IPS-18c (cell line): ENCODE measurements around the gene CR1L.
A peak's percentile ranks its signal among the peaks of the same experiment; 100 is the strongest.
"Not testable (repeated sequence)": the region's sequence is repeated elsewhere in the genome, so short reads cannot be mapped to it uniquely, and the experiment has no call there.

Experiments used
- H3K4me3 ChIP-seq: 2 replicates; pipeline ENCODE4 v1.7.0; 2013; ENCODE audit warnings: low read depth, mild to moderate bottlenecking, low read length, moderate library complexity; ENCODE audit not compliant: insufficient read depth
- H3K9me3 ChIP-seq: one replicate; pipeline ENCODE4 v1.6.1; 2013; ENCODE audit warnings: mild to moderate bottlenecking, low read length, moderate library complexity; ENCODE audit not compliant: control insufficient read depth, insufficient read depth

The CR1L gene

DNA sequence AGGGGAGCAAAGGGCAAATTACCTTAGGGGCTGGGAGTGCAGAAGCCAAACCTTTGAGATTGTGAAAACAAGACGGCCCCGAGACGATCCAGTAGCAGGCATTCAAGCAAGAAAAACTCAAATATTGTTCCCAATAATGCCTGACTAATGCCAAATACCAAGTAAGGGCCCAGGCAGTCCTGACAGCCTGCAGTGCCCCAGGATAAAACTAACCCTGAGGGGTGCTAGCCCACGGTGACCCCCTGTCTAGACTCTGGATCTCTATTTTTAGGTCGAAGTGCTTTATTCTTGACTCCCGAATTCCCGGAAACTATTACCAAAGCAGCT, 106.5 kb downstream of the CR1L start:
- H3K9me3 ChIP-seq: not testable (repeated sequence)
- H3K4me3 ChIP-seq: peak overlapping the region; percentile 99

DNA sequence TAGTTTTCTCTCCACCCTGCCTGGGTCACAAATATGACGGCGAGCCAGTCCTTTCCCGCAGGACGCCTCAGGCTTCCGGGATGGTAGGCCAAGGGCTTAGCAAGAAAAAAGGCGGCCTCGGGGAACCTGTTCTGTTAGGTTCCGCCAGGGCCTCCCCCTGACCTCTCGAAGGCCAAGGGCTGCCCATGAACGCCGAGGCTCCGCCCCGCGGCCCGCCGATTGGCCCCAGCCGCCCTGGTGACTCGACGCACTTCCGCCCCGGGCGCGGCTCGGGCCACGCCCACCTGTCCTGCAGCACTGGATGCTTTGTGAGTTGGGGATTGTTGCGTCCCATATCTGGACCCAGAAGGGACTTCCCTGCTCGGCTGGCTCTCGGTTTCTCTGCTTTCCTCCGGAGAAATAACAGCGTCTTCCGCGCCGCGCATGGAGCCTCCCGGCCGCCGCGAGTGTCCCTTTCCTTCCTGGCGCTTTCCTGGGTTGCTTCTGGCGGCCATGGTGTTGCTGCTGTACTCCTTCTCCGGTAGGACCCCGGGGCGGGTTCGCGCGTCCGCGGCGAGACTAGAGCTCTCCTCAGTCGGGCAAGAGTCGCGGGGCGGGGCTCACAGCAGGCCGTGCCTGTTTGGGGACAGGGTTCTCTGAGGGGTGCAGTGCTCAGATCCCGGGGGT, 107.0 kb downstream of the CR1L start, which contains the start of gene CD46:
Gene CD46, plus strand, starts transcription at position 265 of the 666 bp plus-strand sequence. Its CDS starts 159 bp downstream, at position 424.
- Histone ChIP-seq H3K4me3 (peak within 1 kb of the TSS; percentile 99), H3K9me3 (peaks cover 3% of the 10 kb centered on the region)

DNA sequence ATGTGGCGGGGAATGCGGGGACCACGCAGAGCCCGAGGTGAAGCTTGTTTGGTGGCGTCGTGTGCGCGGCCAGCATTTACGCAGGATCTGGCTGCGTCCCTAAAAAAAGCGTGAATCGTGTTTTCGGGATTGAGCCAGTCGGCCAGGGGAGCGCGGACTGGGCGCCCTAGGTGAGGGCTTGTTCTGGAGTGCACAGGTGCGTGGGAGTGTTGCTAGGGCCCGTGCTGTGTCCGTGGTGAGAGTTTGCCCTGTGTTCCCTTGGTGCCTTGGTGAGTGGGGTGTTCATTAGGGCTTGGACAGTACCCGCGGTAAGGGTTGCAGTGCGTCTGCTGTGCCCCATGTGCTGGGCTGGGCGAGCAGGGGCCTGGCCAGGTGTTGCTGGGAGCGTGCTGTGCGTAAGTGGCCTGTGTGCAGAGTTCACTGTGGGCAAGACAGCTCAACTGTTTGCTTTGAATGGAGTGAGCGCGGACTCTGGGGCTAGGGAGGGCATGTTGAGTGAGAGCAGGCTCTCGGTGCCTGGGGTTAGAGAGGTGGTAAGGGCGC, 107.6 kb downstream of the CR1L start:
- peak overlapping the region; percentile 99 for H3K4me3 ChIP-seq
- H3K9me3 ChIP-seq: peaks cover 3% of the 10 kb centered on the region

DNA sequence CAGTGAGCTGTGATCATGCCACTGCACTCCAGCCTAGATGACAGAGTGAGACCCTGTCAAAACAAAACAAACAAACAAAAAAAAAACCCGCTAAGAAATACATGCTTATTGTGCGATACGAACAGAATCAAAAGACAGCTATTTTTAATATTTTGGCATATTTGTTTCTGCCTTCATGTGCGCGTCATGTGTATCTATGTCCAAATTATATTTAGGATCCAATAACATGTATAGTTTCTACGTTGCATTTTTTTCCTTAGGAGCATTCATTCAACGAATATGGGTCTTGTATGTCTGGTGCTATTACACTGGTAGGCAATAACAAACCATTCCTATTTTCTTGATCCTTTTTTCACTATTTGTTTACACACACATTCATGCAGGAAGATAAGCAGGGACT, 108.7 kb downstream of the CR1L start:
- Histone ChIP-seq H3K4me3 (no peak overlapping the region), H3K9me3 (peaks cover 3% of the 10 kb centered on the region)

DNA sequence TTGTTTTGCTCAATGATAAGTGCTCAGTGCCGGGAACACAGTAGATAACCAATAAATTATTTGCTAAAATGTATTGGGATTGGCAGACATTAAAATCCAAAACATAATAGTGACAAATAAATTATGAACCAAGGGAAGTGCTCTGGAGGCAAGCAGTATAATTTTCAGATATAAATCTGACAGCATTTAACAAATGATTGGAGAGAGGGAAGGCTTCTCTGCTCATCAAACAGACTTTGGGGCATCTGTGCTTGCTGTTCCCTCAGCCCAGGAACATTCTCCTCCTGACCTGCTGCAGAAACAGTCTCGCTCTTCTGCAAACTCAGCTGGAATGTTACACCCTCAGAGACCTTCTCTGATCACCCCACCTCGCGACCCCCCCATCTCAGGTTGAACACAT, 109.1 kb downstream of the CR1L start:
- H3K9me3 ChIP-seq: peaks cover 3% of the 10 kb centered on the region
- H3K4me3 ChIP-seq: no peak overlapping the region; the same call in none of the 2 replicates

DNA sequence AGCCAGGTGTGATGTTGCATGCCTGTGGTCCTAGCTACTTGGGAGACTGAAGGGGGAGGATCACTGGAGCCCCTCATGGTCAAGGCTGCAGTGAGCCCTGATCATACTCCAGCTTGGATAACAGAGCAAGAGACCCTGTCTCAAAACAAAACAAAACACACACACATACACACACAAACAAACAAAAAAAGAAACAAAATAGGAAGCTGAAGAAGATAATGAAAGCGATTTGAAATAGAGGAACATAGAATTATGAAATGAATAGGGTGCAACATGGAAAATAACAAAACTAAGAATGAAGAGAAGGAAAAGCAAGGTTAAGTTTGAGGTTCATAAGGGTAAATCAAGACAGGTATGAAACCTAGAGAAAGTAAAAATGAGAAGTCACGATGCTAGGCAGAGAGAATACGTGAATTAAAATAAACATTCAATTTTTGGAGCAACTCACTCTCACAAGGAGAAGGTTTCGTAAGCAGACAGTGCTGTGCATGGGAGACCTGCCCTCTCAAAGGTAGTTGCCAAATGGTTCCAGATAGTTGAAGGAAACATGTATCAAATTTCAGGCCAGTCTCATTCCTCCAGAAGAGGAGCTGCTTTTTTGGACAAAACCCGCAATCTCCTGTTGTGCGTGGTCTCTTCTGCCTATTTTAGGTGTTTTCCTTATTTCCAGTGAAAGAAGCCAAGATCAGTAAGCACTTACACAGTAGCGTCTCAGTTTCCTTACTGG, 110.2 kb downstream of the CR1L start:
- H3K4me3 ChIP-seq: no peak overlapping the region
- peaks cover 3% of the 10 kb centered on the region for H3K9me3 ChIP-seq

DNA sequence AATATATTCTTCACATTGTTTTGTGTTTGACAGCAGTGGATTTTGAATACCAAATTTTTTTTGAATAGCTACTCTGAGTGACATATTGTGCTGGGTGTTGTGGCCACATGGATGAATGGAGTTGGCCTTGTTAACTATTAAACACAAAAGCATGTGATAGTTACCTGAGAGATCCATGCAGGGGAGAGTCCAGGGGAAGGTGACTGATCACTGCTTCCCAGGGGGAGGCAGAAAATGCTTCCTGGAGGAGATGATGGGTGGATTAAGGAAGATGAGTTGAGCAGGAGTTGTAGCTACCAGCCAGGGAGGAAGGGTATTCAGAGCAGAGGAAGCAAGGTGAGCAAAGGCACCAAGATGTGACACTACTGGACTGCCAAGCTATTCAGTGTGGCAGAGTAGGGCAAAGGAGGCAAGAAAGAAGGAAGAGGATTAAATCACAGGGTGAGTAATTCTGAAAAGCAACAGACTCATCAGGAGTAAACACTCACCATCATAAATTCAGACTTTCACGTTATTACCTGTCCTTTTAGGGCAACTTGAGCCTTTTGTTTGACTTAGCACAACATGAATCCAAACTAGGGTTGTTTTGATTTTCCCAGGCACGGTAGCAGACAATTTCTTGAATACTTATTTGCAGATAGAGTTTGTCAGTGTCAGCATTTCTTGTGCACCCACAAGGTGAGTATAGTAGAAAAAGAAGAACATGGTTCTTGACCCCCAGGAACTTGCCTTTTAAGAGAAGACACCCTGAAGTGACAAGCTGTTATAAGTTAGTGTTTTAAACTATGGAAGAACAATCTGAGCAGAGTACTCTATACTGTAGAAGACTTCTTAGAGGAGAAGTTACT, 111.1 kb downstream of the CR1L start:
- Histone ChIP-seq H3K9me3 (peaks cover 1% of the 10 kb centered on the region), H3K4me3 (no peak overlapping the region)

- no peak overlapping the region for H3K4me3 ChIP-seq
- no peaks in the 10 kb centered on the region for H3K9me3 ChIP-seq
Measured at GRCh38 chr1:207762622-207763021, 117.7 kb downstream of the CR1L start.

GRCh38 chr1:207763091-207763490, 118.2 kb downstream of the CR1L start:
- H3K9me3 ChIP-seq: no peaks in the 10 kb centered on the region
- no peak overlapping the region for H3K4me3 ChIP-seq

DNA sequence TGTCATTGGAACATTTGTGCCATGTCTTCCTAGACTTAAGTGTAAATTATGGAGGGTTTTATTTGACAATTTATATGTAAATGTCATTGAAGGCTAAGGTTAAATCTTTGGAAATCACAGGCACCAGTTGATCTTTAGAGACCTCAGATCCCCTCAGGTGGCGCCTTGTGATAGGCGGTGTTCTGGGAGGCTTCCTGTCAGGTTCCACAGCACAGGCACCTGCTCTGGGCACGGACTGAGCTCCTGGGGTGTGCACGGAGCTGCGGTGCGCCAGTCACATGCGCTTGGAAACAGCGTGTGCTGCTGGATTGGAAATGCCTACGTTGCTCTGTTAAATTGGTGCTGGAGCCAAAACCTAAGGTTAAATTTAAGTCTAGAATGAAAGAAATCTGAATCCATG, 119.0 kb downstream of the CR1L start:
- H3K4me3 ChIP-seq: no peak overlapping the region
- H3K9me3 ChIP-seq: no peaks in the 10 kb centered on the region

DNA sequence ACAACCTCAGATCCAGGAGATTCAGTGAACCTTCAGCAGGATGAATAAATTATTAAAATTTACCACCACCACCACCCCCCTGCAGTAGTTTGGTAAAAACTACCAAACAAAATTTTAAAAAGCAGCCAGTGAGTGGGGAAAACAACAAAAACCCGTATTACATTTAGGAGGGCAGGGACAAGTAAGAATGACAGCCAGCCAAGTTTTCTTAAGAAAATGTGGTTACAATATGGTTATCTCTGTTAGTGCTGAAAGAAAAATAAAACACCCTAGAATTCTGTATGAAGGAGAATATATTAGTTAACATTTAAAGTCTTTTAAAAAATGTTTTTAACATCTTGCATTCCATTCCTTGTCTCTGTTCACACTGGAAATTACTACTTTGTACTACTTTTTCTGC, 121.6 kb downstream of the CR1L start:
- H3K4me3 ChIP-seq: no peak overlapping the region
- H3K9me3 ChIP-seq: no peaks in the 10 kb centered on the region

DNA sequence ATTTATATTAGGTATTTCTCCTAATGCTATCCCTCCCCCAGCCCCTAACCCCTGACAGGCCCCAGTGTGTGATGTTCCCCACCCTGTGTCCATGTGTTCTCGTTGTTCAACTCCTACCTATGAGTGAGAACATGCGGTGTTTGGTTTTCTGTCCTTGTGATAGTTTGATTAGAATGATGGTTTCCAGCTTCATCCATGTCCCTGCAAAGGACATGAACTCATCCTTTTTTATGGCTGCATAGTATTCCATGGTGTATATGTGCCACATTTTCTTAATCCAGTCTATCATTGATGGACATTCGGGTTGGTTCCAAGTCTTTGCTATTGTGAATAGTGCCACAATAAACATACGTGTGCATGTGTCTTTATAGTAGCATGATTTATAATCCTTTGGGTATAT, 125.6 kb downstream of the CR1L start:
- not testable (repeated sequence) for H3K4me3 ChIP-seq, H3K9me3 ChIP-seq
